MM.1S (cell line): ENCODE measurements around the gene KCNJ12.
A peak's percentile ranks its signal among the peaks of the same experiment; 100 is the strongest.
"Not testable (repeated sequence)": the region's sequence is repeated elsewhere in the genome, so short reads cannot be mapped to it uniquely, and the experiment has no call there.

Experiments
- DNase-seq: peaks from one replicate; pipeline ENCODE4 v3.0.0-alpha.2; 2015
- H2AFZ ChIP-seq: fragments of 300-600 bp; sonication (generic); 2 replicates; pipeline ENCODE4 v1.6.0; 2016; ENCODE audit warnings: antibody characterized with exemption, low read length
- H3F3A ChIP-seq: fragments of 300-600 bp; sonication (generic); 2 replicates; pipeline ENCODE4 v1.6.1; 2016; ENCODE audit warnings: mild to moderate bottlenecking, antibody characterized with exemption, low read length, moderate library complexity, mixed read lengths; ENCODE audit not compliant: insufficient read depth
- H3K27ac ChIP-seq: fragments of 300-600 bp; sonication (generic); 2 replicates; pipeline ENCODE4 v1.5.1; 2016; ENCODE audit warnings: mild to moderate bottlenecking, low read length
- H3K27me3 ChIP-seq: fragments of 300-600 bp; sonication (generic); replicated peaks from 2 replicates; pipeline ENCODE4 v1.6.0; 2016; ENCODE audit warnings: low read length; ENCODE audit not compliant: insufficient read depth
- H3K36me3 ChIP-seq: fragments of 300-600 bp; sonication (generic); replicated peaks from 2 replicates; pipeline ENCODE4 v1.6.1; 2016; ENCODE audit warnings: mild to moderate bottlenecking, low read length, mixed read lengths; ENCODE audit not compliant: insufficient read depth
- H3K4me1 ChIP-seq: fragments of 300-600 bp; sonication (generic); 2 replicates; pipeline ENCODE4 v1.6.1; 2016; ENCODE audit warnings: low read length, mixed read lengths
- H3K4me2 ChIP-seq: fragments of 300-600 bp; sonication (generic); 2 replicates; pipeline ENCODE4 v1.6.0; 2016; ENCODE audit warnings: low read depth, low read length
- H3K4me3 ChIP-seq: fragments of 300-600 bp; sonication (generic); 2 replicates; pipeline ENCODE4 v1.5.1; 2016; ENCODE audit warnings: low read length, mixed read lengths
- H3K79me2 ChIP-seq: fragments of 300-600 bp; sonication (generic); 2 replicates; pipeline ENCODE4 v1.6.1; 2016; ENCODE audit warnings: mixed run types, low read length, mixed read lengths
- H3K9ac ChIP-seq: fragments of 300-600 bp; sonication (generic); 2 replicates; pipeline ENCODE4 v1.6.1; 2016; ENCODE audit warnings: low read length, mixed read lengths
- H3K9me2 ChIP-seq: fragments of 300-600 bp; sonication (generic); replicated peaks from 2 replicates; pipeline ENCODE4 v1.6.1; 2016; ENCODE audit warnings: mild to moderate bottlenecking, low read length, mixed read lengths; ENCODE audit not compliant: insufficient read depth
- H3K9me3 ChIP-seq: fragments of 300-600 bp; sonication (generic); replicated peaks from 2 replicates; pipeline ENCODE4 v1.6.1; 2016; ENCODE audit warnings: mild to moderate bottlenecking, low read length, mixed read lengths; ENCODE audit not compliant: insufficient read depth
- H4K20me1 ChIP-seq: fragments of 300-600 bp; sonication (generic); 2 replicates; pipeline ENCODE4 v1.6.1; 2016; ENCODE audit warnings: mild to moderate bottlenecking, low read length, moderate library complexity, mixed read lengths; ENCODE audit not compliant: insufficient read depth
- CTCF ChIP-seq: fragments of 300-600 bp; sonication (generic); IDR thresholded peaks from 2 replicates; pipeline ENCODE4 v1.5.1; 2016; ENCODE audit warnings: antibody characterized with exemption, low read length, mixed read lengths
- EZH2 ChIP-seq: fragments of 300-600 bp; sonication (generic); optimal IDR thresholded peaks from 2 replicates; pipeline ENCODE3; 2017; ENCODE audit warnings: low read depth, mild to moderate bottlenecking, antibody characterized with exemption, low read length, mixed read lengths
- EZH2phosphoT487 ChIP-seq: fragments of 300-600 bp; sonication (generic); IDR thresholded peaks from 2 replicates; pipeline ENCODE4 v1.6.1; 2018; ENCODE audit warnings: antibody characterized with exemption, low read length

KCNJ12 gene

GRCh38 chr17:21455761-21456160 is 79.6 kb downstream of the KCNJ12 start:
- Histone ChIP-seq H3K9ac (no peak overlapping the region), H3K27ac (no peak overlapping the region), H3K4me2 (no peak overlapping the region), H3K9me3 (no peaks in the 10 kb centered on the region), H2AFZ (no peak overlapping the region), H3F3A (no peaks in the 10 kb centered on the region), H3K4me3 (no peak overlapping the region), H3K27me3 (peaks cover 54% of the 10 kb centered on the region), H3K4me1 (peaks cover 3% of the 10 kb centered on the region; the same call in 1 of the 2 replicates), H3K79me2 (no peaks in the 10 kb centered on the region), H4K20me1 (no peaks in the 10 kb centered on the region), H3K9me2 (no peaks in the 10 kb centered on the region), H3K36me3 (no peaks in the 10 kb centered on the region)
- TF ChIP-seq CTCF (no peak), EZH2 (no peak), EZH2phosphoT487 (no peak)
- DNase-seq: no peak

- DNase-seq, H3K4me1 ChIP-seq, H3K36me3 ChIP-seq, H2AFZ ChIP-seq, H3K9me3 ChIP-seq, H4K20me1 ChIP-seq, H3K9me2 ChIP-seq, H3K9ac ChIP-seq, H3K4me3 ChIP-seq, H3K79me2 ChIP-seq, H3K27ac ChIP-seq, H3F3A ChIP-seq, H3K4me2 ChIP-seq: not testable (repeated sequence)
- H3K27me3 ChIP-seq: peaks cover 59% of the 10 kb centered on the region
Observed at GRCh38 chr17:21456449-21456848, 80.3 kb downstream of the KCNJ12 start.

- Histone ChIP-seq H3K27me3 (peaks cover 59% of the 10 kb centered on the region), H4K20me1 (no peaks in the 10 kb centered on the region), H3K9me2 (no peaks in the 10 kb centered on the region), H3K4me2 (peak overlapping the region; percentile 60; the same call in 1 of the 2 replicates), H3K4me3 (no peak overlapping the region), H3K36me3 (no peaks in the 10 kb centered on the region), H3F3A (no peaks in the 10 kb centered on the region), H3K4me1 (peaks cover 3% of the 10 kb centered on the region; the same call in 1 of the 2 replicates), H2AFZ (no peak overlapping the region), H3K79me2 (no peaks in the 10 kb centered on the region), H3K9ac (no peak overlapping the region), H3K27ac (no peak overlapping the region), H3K9me3 (no peaks in the 10 kb centered on the region)
- TF ChIP-seq CTCF: peak; percentile 83
- TF ChIP-seq EZH2phosphoT487: no peak
- TF ChIP-seq EZH2: no peak
- DNase-seq: peak; percentile 86
Observed at GRCh38 chr17:21457051-21458026, 81.2 kb downstream of the KCNJ12 start.

- Histone ChIP-seq H3K36me3 (no peaks in the 10 kb centered on the region), H3K9ac (no peak overlapping the region), H3K27me3 (peaks cover 59% of the 10 kb centered on the region), H4K20me1 (no peaks in the 10 kb centered on the region), H3K9me3 (no peaks in the 10 kb centered on the region), H3K27ac (no peak overlapping the region), H3K4me2 (no peak overlapping the region), H3K4me3 (no peak overlapping the region), H2AFZ (no peak overlapping the region), H3F3A (no peaks in the 10 kb centered on the region), H3K79me2 (no peaks in the 10 kb centered on the region), H3K9me2 (no peaks in the 10 kb centered on the region), H3K4me1 (peaks cover 3% of the 10 kb centered on the region; the same call in 1 of the 2 replicates)
- no peak for DNase-seq
- TF ChIP-seq CTCF: no peak
- TF ChIP-seq EZH2phosphoT487: no peak
Observed at GRCh38 chr17:21458054-21458453, 81.9 kb downstream of the KCNJ12 start.
